Tibial nerve (tissue), 4 donors: ENCODE measurements around the gene PLPPR3.

Experiments
- EP300 ChIP-seq, 2 donors: sonication (generic); formaldehyde crosslinking; IDR thresholded peaks; one replicate each; pipeline ENCODE4 v1.6.1; 2017; ENCODE audit warnings: antibody characterized with exemption in 2 of 2, mild to moderate bottlenecking in 1 of 2
- POLR2A ChIP-seq, 2 donors: fragments of 450-650 bp; IDR thresholded peaks; one replicate each; pipeline ENCODE4 v1.6.1; 2017; ENCODE audit warnings: antibody characterized with exemption in 2 of 2, mild to moderate bottlenecking in 2 of 2, moderate library complexity in 2 of 2
- TF ChIP-seq, protein P1 (sequence below), 5 experiments: fragments of 200-600 bp in 3 of 5; fragments of 450-650 bp in 2 of 5; sonication (generic) in 3 of 5; IDR thresholded peaks; one replicate each; pipeline ENCODE4 v1.5.1; 2016 to 2019; ENCODE audit warnings: antibody characterized with exemption in 5 of 5, mild to moderate bottlenecking in 3 of 5, moderate library complexity in 2 of 5

DNA sequence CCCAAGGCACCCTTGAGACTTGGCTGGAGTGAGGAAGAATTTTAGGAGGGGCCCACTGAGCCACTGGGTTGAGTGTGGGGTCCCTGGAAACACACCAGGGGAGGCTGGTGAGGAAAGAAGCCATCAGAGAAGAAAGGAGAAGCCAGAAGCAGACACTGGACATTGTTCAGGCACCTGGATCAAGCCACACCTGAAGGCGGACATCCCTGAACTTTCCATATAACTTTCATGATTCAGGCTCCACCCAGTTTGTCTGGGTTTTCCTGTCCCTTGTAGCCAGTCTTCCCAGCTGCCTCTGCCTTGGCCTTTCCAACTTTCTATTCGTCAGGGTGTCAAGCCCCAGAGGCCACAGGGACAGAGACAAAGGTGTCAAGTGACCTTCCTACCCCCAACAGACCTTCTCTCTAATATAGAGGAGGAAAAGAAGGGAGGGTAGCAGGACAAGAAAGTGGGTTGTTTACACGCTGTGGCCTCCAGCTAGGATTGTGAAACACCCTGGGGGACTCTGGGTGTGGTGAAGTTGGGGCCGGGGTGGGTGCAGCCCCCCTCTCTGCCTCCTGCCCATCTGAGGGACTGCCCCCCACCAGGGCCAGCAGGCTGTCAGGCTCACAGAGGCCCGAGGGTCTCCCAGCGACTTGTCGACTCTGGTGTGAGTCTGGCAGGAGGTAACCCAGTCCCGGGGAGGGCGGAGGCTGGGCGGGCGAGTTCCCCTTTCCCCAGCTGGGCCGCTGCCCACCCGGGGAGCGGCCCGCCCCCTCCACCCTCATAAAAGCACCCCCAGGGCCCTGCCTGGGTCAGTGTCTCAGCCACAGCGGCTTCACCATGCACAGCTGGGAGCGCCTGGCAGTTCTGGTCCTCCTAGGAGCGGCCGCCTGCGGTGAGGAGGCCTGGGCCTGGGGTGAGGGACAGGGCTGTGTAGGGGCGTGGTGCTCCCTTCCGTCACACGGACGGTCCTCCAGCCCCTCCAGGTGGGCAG, 37.4 kb upstream of the PLPPR3 start, which contains the start of gene CFD:
- TF ChIP-seq, protein P1, sequence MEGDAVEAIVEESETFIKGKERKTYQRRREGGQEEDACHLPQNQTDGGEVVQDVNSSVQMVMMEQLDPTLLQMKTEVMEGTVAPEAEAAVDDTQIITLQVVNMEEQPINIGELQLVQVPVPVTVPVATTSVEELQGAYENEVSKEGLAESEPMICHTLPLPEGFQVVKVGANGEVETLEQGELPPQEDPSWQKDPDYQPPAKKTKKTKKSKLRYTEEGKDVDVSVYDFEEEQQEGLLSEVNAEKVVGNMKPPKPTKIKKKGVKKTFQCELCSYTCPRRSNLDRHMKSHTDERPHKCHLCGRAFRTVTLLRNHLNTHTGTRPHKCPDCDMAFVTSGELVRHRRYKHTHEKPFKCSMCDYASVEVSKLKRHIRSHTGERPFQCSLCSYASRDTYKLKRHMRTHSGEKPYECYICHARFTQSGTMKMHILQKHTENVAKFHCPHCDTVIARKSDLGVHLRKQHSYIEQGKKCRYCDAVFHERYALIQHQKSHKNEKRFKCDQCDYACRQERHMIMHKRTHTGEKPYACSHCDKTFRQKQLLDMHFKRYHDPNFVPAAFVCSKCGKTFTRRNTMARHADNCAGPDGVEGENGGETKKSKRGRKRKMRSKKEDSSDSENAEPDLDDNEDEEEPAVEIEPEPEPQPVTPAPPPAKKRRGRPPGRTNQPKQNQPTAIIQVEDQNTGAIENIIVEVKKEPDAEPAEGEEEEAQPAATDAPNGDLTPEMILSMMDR (IDR thresholded peaks at IDR 0.05): peak in 1 of 5 experiments; percentile 17
- peak in 1 of 2 donors; percentile 86 for TF ChIP-seq EP300 (IDR thresholded peaks at IDR 0.05)
- TF ChIP-seq POLR2A (IDR thresholded peaks at IDR 0.05): peak in 1 of 2 donors; percentile 69
